Common myeloid progenitor, CD34-positive (primary cell): ENCODE data around the gene WWTR1.

ENCODE experiments used
- CTCF ChIA-PET: fragments of 350-600 bp; sonication (Branson Sonifier 250); formaldehyde crosslinking; loops from one replicate; lab custom pipeline; 2021; ENCODE audit warnings: antibody characterized with exemption; lab: Charles Lee
- POLR2A ChIA-PET: fragments of 350-600 bp; sonication (Branson Sonifier 250); formaldehyde crosslinking; loops from one replicate; lab custom pipeline; 2021; ENCODE audit warnings: antibody characterized with exemption; lab: Charles Lee
- DNase-seq, 3 donors: peaks; one replicate each; pipeline versions ENCODE4 v3.0.0 to v3.0.0-alpha.2; 2013
- H3K27ac ChIP-seq, 2 experiments: 1 replicate in 1 of 2; 2 replicates in 1 of 2; pipeline ENCODE4 v1.7.0; 2013; ENCODE audit warnings: inconsistent platforms in 2 of 2, low read length in 2 of 2, mild to moderate bottlenecking in 2 of 2, low read depth in 1 of 2, moderate library complexity in 1 of 2; ENCODE audit not compliant: severe bottlenecking in 2 of 2, insufficient read depth in 1 of 2, poor library complexity in 1 of 2
- H3K27me3 ChIP-seq, 5 experiments: replicated peaks in 2 of 5; 1 replicate in 3 of 5; 2 replicates in 2 of 5; pipeline versions ENCODE4 v1.6.1 to v1.7.0; 2013; ENCODE audit warnings: low read length in 4 of 5, mild to moderate bottlenecking in 2 of 5, moderate library complexity in 2 of 5, inconsistent platforms in 1 of 5; ENCODE audit not compliant: insufficient read depth in 5 of 5, control insufficient read depth in 4 of 5
- H3K36me3 ChIP-seq, 4 experiments: 1 replicate in 2 of 4; 2 replicates in 2 of 4; pipeline versions ENCODE4 v1.6.1 to v1.7.0; 2013; ENCODE audit warnings: low read length in 3 of 4, control low read depth in 1 of 4, mild to moderate bottlenecking in 1 of 4; ENCODE audit not compliant: control insufficient read depth in 4 of 4, insufficient read depth in 4 of 4
- H3K4me1 ChIP-seq, 4 experiments: 1 replicate in 3 of 4; 2 replicates in 1 of 4; pipeline versions ENCODE4 v1.6.1 to v1.7.1; 2013; ENCODE audit warnings: low read length in 3 of 4, mild to moderate bottlenecking in 3 of 4, control low read depth in 1 of 4, inconsistent platforms in 1 of 4, moderate library complexity in 1 of 4; ENCODE audit not compliant: control insufficient read depth in 4 of 4, insufficient read depth in 4 of 4; ENCODE audit errors: control extremely low read depth in 1 of 4
- H3K4me3 ChIP-seq, 7 experiments: 1 replicate in 4 of 7; 2 replicates in 3 of 7; pipeline versions ENCODE4 v1.5.1 to v1.7.0; 2013; ENCODE audit warnings: mild to moderate bottlenecking in 7 of 7, low read length in 6 of 7, moderate library complexity in 6 of 7, inconsistent platforms in 2 of 7, low read depth in 2 of 7, control low read depth in 1 of 7; ENCODE audit not compliant: insufficient read depth in 4 of 7, control insufficient read depth in 1 of 7; ENCODE audit errors: extremely low read depth in 1 of 7
- H3K9me3 ChIP-seq, 5 experiments: 1 replicate in 4 of 5; 2 replicates in 1 of 5; pipeline versions ENCODE4 v1.6.1 to v1.7.1; 2013; ENCODE audit warnings: low read length in 4 of 5, mild to moderate bottlenecking in 2 of 5, inconsistent platforms in 1 of 5, low read depth in 1 of 5, moderate library complexity in 1 of 5; ENCODE audit not compliant: control insufficient read depth in 4 of 5, insufficient read depth in 2 of 5; ENCODE audit errors: control extremely low read depth in 1 of 5
- WGBS: methylation state at CpG from one replicate; pipeline ENCODE4 v1.1.5; 2013; ENCODE audit not compliant: insufficient coverage; 5-methylcytosine and 5-hydroxymethylcytosine counted together

WWTR1 gene

DNA sequence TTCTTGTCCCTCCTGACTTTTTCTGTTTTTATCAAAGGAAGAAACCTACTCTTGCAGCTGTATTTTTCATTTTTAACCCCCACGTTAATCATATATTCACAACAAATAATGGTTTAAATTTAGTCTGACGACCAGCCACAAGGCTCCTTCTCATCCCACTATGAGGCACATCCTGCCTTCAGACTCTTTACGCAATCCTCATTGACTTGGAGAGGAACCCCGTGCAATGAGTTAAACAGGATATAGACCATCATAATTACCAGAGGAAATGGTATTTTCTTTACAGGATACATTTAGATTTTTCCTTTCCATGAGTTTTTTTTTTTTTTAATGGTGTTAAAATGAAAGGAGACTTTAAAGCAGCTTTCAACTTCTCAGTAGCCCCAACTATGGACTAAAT lies 68.5 kb downstream of the WWTR1 start:
- 77% methylated on average over 3 of the region's 4 CpGs for whole genome bisulfite sequencing
- Histone ChIP-seq H3K27me3 (peaks cover 0 to 7% (median 0%) of the 10 kb centered on the region in 5 experiments), H3K9me3 (no peaks in the 10 kb centered on the region), H3K4me3 (no peak overlapping the region), H3K36me3 (no peaks in the 10 kb centered on the region), H3K27ac (no peak overlapping the region), H3K4me1 (peaks cover 0 to 2% (median 0%) of the 10 kb centered on the region in 4 experiments)
- CTCF ChIA-PET, result interaction anchor here (0.6 to 0.7 kb wide), 2 partner anchors 21 to 31 kb away, joined by 3 read pairs; no protein-coding TSS in a partner anchor
- POLR2A ChIA-PET, result no interaction called here
- no peak for DNase-seq

DNA sequence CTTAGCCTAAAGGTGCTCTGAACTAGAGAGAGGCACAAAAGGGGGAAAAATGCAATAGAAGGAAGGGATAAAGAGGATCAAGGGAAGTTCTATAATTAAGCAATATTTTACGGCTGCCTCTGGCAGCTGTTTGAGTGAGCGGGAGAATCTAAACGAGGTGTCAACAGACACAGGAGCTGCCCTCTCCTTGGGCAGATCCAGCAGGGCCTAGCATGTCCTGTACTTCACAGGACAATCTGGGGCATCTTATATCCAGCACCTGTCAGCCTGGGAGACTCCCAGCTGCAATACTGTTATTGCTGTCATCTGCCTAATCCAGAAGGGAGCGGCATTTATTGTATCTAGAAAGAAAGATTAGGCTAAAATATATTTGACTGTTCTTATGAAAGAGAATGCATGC lies 68.9 kb downstream of the WWTR1 start:
- 100% methylated on average over 3 of the region's 4 CpGs for WGBS
- no peak overlapping the region for H3K4me3 ChIP-seq
- no peaks in the 10 kb centered on the region for H3K36me3 ChIP-seq
- H3K4me1 ChIP-seq, result peaks cover 0 to 2% (median 0%) of the 10 kb centered on the region in 4 experiments
- ChIA-PET POLR2A (no interaction called here), CTCF (interaction anchor here (0.6 to 0.9 kb wide), 2 partner anchors 31 to 129 kb away, joined by 3 read pairs; no protein-coding TSS in a partner anchor)
- H3K27me3 ChIP-seq, result peaks cover 0 to 7% (median 0%) of the 10 kb centered on the region in 5 experiments
- no peak overlapping the region for H3K27ac ChIP-seq
- H3K9me3 ChIP-seq, result no peaks in the 10 kb centered on the region
- DNase-seq, result no peak

DNA sequence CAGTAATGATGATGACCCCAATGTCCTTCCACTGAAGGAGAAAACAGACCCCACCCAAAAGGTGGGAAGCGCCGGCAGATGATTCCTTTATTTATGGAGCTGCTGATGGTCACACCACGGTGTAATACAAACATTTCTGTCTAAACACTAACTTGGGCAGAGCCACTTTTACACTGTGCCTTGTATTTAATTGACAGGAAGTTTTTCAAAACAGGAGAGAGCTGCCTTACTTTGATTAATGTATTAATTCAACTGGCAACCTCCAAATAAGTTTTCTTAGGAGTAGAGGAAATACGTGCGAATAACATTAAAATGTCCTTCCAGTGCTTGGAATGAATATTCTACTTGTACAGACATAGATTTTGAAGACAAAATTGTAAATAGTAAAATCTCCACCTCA lies 70.4 kb downstream of the WWTR1 start:
- 100% methylated on average over 1 of the region's 5 CpGs for WGBS
- H3K27ac ChIP-seq, result no peak overlapping the region
- ChIA-PET POLR2A (no interaction called here), CTCF (interaction anchor here (1.0 to 1.9 kb wide), 4 partner anchors 9 to 27 kb away, joined by 3 to 8 read pairs (median 4); no protein-coding TSS in a partner anchor)
- no peaks in the 10 kb centered on the region for H3K9me3 ChIP-seq
- peaks cover 0 to 2% (median 0%) of the 10 kb centered on the region in 4 experiments for H3K4me1 ChIP-seq
- no peaks in the 10 kb centered on the region for H3K36me3 ChIP-seq
- no peak for DNase-seq
- no peak overlapping the region for H3K4me3 ChIP-seq
- H3K27me3 ChIP-seq, result peaks cover 0 to 7% (median 2%) of the 10 kb centered on the region in 5 experiments

DNA sequence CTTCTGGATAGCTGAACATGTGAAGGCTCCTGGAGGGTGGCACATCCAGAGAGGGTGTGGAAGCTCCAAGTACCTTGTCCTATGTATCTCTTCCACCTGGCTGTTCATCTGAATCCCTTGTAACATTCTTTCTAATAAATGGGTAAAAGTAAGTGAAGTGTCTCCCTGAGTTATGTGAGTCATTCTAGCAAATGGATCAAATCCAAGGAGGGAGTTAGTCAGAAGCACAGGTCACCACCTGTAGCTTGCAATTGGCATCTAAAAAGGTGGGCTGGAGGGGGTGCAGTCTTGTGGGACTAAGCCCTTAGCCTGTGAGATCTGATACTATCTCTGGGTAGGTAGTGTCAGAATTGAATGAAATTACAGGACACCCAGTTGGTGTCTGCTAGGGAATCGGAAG lies 71.0 kb downstream of the WWTR1 start:
- WGBS, result no CpG with 5 or more reads among the region's 1 CpG

DNA sequence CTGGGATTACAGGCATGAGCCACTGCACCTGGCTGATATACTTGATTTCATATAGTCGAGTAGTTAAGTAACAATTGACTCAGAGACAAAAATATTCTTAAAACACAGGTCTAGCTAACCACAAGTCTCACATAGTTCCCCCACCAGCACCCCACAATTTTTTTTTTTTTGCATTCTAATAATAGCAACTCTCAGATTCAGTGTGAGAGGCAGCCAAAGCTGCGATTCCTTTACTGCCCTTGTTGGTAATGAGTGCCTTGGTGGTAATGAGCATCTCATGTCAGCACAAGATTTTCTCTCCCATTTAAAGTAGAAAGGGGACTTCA lies 72.5 kb downstream of the WWTR1 start:
- Histone ChIP-seq H3K4me3 (no peak overlapping the region), H3K36me3 (no peaks in the 10 kb centered on the region), H3K27me3 (peaks cover 0 to 7% (median 2%) of the 10 kb centered on the region in 5 experiments), H3K9me3 (no peaks in the 10 kb centered on the region), H3K27ac (no peak overlapping the region), H3K4me1 (peaks cover 0 to 4% (median 0%) of the 10 kb centered on the region in 4 experiments)
- DNase-seq, result no peak
- WGBS, result no CpG with 5 or more reads among the region's 2 CpGs
- CTCF ChIA-PET, result no interaction called here
- POLR2A ChIA-PET, result interaction anchor here (0.6 kb wide), 3 partner anchors 78 to 273 kb away, joined by 3 to 7 read pairs (median 5); no protein-coding TSS in a partner anchor

More for the DNA sequence above, 71.0 kb downstream of the WWTR1 start:
- DNase-seq, result no peak
- H3K27ac ChIP-seq, result no peak overlapping the region
- POLR2A ChIA-PET, result no interaction called here
- H3K27me3 ChIP-seq, result peaks cover 0 to 7% (median 2%) of the 10 kb centered on the region in 5 experiments
- no peaks in the 10 kb centered on the region for H3K9me3 ChIP-seq
- CTCF ChIA-PET, result interaction anchor here (1.0 to 1.9 kb wide), 2 partner anchors 13 to 18 kb away, joined by 3 to 8 read pairs; no protein-coding TSS in a partner anchor
- no peaks in the 10 kb centered on the region for H3K36me3 ChIP-seq
- H3K4me1 ChIP-seq, result peaks cover 0 to 2% (median 0%) of the 10 kb centered on the region in 4 experiments
- no peak overlapping the region for H3K4me3 ChIP-seq

DNA sequence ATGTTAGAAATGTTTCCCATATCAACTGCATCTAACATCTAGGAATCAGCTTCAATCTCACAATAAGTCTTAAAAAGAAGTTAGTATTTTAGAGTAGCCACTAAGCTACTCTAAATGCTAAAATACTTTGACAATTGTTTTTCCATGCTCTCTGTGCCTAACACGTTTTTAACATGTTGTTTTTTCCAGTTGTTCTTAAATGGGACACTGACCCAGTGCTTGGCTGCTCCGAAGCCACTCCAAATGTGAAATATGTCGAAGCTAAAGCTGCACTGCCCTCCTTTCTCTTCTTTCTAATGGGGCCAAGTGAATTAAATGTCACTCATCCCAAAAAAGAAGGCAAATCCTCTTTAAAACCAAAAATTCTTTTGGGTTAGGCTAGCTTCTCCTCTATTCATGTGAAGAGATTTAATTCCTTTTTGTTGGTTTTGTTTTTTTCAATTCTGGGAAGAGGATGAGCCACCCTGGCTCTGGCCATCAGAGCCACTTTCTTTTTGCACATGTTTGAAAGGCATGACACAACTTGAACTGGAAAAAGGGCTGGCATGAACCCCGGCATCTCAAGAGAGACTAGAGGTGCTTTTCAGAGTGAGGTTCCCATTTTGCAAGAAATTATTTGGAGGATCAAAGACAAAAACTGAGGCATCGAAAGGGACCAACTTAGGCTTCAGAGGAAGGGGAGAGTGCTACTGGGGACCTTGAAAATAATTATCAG lies 73.7 kb downstream of the WWTR1 start:
- no peaks in the 10 kb centered on the region for H3K9me3 ChIP-seq
- ChIA-PET POLR2A (no interaction called here), CTCF (interaction anchor here (0.9 to 1.1 kb wide), 2 partner anchors 11 to 15 kb away, joined by 4 read pairs; no protein-coding TSS in a partner anchor)
- no peak overlapping the region for H3K4me3 ChIP-seq
- H3K36me3 ChIP-seq, result no peaks in the 10 kb centered on the region
- peaks cover 0 to 7% (median 2%) of the 10 kb centered on the region in 5 experiments for H3K27me3 ChIP-seq
- 94% methylated on average over 5 of the region's 5 CpGs for WGBS
- H3K27ac ChIP-seq, result no peak overlapping the region
- H3K4me1 ChIP-seq, result peaks cover 0 to 4% (median 0%) of the 10 kb centered on the region in 4 experiments
- no peak for DNase-seq

DNA sequence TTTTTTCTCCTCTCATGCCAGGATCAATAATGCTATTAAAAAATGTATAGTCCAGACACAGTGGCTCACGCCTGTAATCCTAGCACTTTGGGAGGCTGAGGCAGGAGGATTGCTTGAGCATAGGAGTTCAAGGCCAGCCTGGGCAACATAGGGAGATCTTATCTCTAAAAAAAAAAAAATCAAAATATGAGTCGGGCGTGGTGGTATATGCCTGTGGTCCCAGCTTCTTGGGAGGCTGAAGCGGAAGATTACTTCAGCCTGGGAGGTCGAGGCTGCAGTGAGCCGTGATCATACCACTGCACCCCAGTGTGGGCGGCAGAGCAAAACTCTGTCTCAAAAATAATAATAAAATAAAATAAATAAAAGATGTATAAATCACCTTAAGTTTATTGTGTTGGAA lies 75.4 kb downstream of the WWTR1 start:
- ChIA-PET POLR2A (no interaction called here), CTCF (interaction anchor here (0.6 to 4.4 kb wide), 2 partner anchors 14 to 23 kb away, joined by 4 to 30 read pairs; no protein-coding TSS in a partner anchor)
- no peak overlapping the region for H3K27ac ChIP-seq
- H3K36me3 ChIP-seq, result no peaks in the 10 kb centered on the region
- no peak overlapping the region for H3K4me3 ChIP-seq
- H3K27me3 ChIP-seq, result peaks cover 0 to 2% (median 2%) of the 10 kb centered on the region in 5 experiments
- peaks cover 0 to 4% (median 0%) of the 10 kb centered on the region in 4 experiments for H3K4me1 ChIP-seq
- WGBS, result 100% methylated on average over 4 of the region's 7 CpGs
- DNase-seq, result no peak
- H3K9me3 ChIP-seq, result no peaks in the 10 kb centered on the region
